Neutrophil (primary cell): ENCODE results near the gene DIP2C.

Source experiments
- H3K27ac ChIP-seq: fragments of 200-600 bp; sonication (generic); 2 replicates; pipeline ENCODE4 v1.5.1; 2016; ENCODE audit warnings: mild to moderate bottlenecking, moderate library complexity
- H3K27me3 ChIP-seq: fragments of 200-600 bp; sonication (generic); 2 replicates; pipeline ENCODE4 v1.6.0; 2016; ENCODE audit warnings: mild to moderate bottlenecking
- H3K36me3 ChIP-seq: fragments of 200-600 bp; sonication (generic); 2 replicates; pipeline ENCODE4 v1.5.1; 2017
- H3K4me1 ChIP-seq, 2 experiments: fragments of 200-600 bp in 1 of 2; sonication (generic) in 1 of 2; 1 replicate in 1 of 2; 2 replicates in 1 of 2; pipeline versions ENCODE4 v1.5.1 to v1.6.1; 2013 to 2016; ENCODE audit warnings: low read depth in 1 of 2, low read length in 1 of 2, mild to moderate bottlenecking in 1 of 2, moderate library complexity in 1 of 2; ENCODE audit not compliant: control insufficient read depth in 1 of 2, insufficient read depth in 1 of 2
- H3K4me3 ChIP-seq, 2 experiments: fragments of 200-600 bp in 1 of 2; sonication (generic) in 1 of 2; 1 replicate in 1 of 2; 2 replicates in 1 of 2; pipeline ENCODE4 v1.5.1; 2013 to 2016; ENCODE audit warnings: low read depth in 1 of 2, low read length in 1 of 2, mild to moderate bottlenecking in 1 of 2, moderate library complexity in 1 of 2
- H3K9me3 ChIP-seq: fragments of 200-600 bp; sonication (generic); 2 replicates; pipeline ENCODE4 v1.5.1; 2016
- CTCF ChIP-seq: fragments of 200-600 bp; sonication (generic); IDR thresholded peaks from 2 replicates; pipeline ENCODE4 v1.5.1; 2016; ENCODE audit warnings: antibody characterized with exemption

Gene DIP2C

GRCh38 chr10:377228-377627, 312.2 kb downstream of the DIP2C start:
- H3K4me3 ChIP-seq = no peak overlapping the region
- no peaks in the 10 kb centered on the region for H3K4me1 ChIP-seq
- H3K27me3 ChIP-seq = no peaks in the 10 kb centered on the region
- H3K36me3 ChIP-seq = no peaks in the 10 kb centered on the region
- TF ChIP-seq CTCF = no peak
- H3K27ac ChIP-seq = no peak overlapping the region
- no peaks in the 10 kb centered on the region for H3K9me3 ChIP-seq

- Histone ChIP-seq H3K4me1 (no peaks in the 10 kb centered on the region), H3K4me3 (no peak overlapping the region), H3K27me3 (no peaks in the 10 kb centered on the region), H3K27ac (no peak overlapping the region), H3K36me3 (no peaks in the 10 kb centered on the region), H3K9me3 (no peaks in the 10 kb centered on the region)
- TF ChIP-seq CTCF = no peak
Measured at GRCh38 chr10:375815-376505, 313.5 kb downstream of the DIP2C start.

- Histone ChIP-seq H3K27me3 (no peaks in the 10 kb centered on the region), H3K4me3 (no peak overlapping the region), H3K9me3 (no peaks in the 10 kb centered on the region), H3K4me1 (no peaks in the 10 kb centered on the region), H3K36me3 (no peaks in the 10 kb centered on the region), H3K27ac (no peak overlapping the region)
- no peak for TF ChIP-seq CTCF
Measured at GRCh38 chr10:374354-374753, 315.1 kb downstream of the DIP2C start.

- no peak for TF ChIP-seq CTCF
- no peaks in the 10 kb centered on the region for H3K27me3 ChIP-seq
- H3K27ac ChIP-seq = no peak overlapping the region
- no peaks in the 10 kb centered on the region for H3K9me3 ChIP-seq
- no peaks in the 10 kb centered on the region for H3K4me1 ChIP-seq
- no peaks in the 10 kb centered on the region for H3K36me3 ChIP-seq
- H3K4me3 ChIP-seq = no peak overlapping the region
Measured at GRCh38 chr10:373526-374309, 315.8 kb downstream of the DIP2C start.

GRCh38 chr10:373015-373414, 316.5 kb downstream of the DIP2C start:
- Histone ChIP-seq H3K36me3 (no peaks in the 10 kb centered on the region), H3K4me3 (no peak overlapping the region), H3K4me1 (no peaks in the 10 kb centered on the region), H3K27me3 (no peaks in the 10 kb centered on the region), H3K9me3 (no peaks in the 10 kb centered on the region), H3K27ac (no peak overlapping the region)
- TF ChIP-seq CTCF = no peak
